Mesothelial cell of epicardium (in vitro differentiated cells): ENCODE results near the gene DPYD. TPM values are rescaled to one million over a fixed set of nuclear protein-coding genes. Genes with fewer than 3 reads are reported as not detected.

Source experiments
- DNase-seq, 2 experiments: peaks; one replicate each; pipeline ENCODE4 v3.0.0; 2021; ENCODE audit warnings: low spot score in 2 of 2; ENCODE audit not compliant: unreplicated experiment in 2 of 2
- H3K27ac Mint-ChIP-seq: 2 replicates; pipeline ENCODE4 v1.8.0; 2021; ENCODE audit warnings: mixed read lengths
- H3K27me3 Mint-ChIP-seq: 2 replicates; pipeline ENCODE4 v1.8.0; 2021; ENCODE audit warnings: low read depth, mixed read lengths
- H3K36me3 Mint-ChIP-seq: 2 replicates; pipeline ENCODE4 v1.8.0; 2021; ENCODE audit warnings: mixed read lengths
- H3K4me1 Mint-ChIP-seq: 2 replicates; pipeline ENCODE4 v1.8.0; 2021; ENCODE audit warnings: mixed read lengths
- H3K4me3 Mint-ChIP-seq: 2 replicates; pipeline ENCODE4 v1.8.0; 2021; ENCODE audit warnings: mild to moderate bottlenecking, moderate library complexity, mixed read lengths
- H3K9me3 Mint-ChIP-seq: 2 replicates; pipeline ENCODE4 v1.8.0; 2021; ENCODE audit warnings: mixed read lengths
- total RNA-seq: library from RNA; stranded (reverse); gene quantifications from 3 replicates; pipeline ENCODE4 v1.2.1, GENCODE V29; 2021
- TF ChIP-seq, protein P1 (sequence below): fragments of 200-600 bp; sonication (generic); IDR thresholded peaks from one replicate; pipeline ENCODE4 v1.5.0; 2021; ENCODE audit warnings: antibody characterized with exemption; ENCODE audit not compliant: unreplicated experiment

The DPYD gene
- total RNA-seq, 1 donor from 2014 or later, result 13.3 TPM

GRCh38 chr1:97565886-97566285, 354.9 kb downstream of the DPYD start:
- no peak for DNase-seq
- Mint-ChIP-seq H3K36me3 (no peaks in the 10 kb centered on the region), H3K9me3 (no peaks in the 10 kb centered on the region), H3K27me3 (no peaks in the 10 kb centered on the region), H3K4me3 (no peak overlapping the region), H3K27ac (no peak overlapping the region), H3K4me1 (peaks cover 24% of the 10 kb centered on the region)
- TF ChIP-seq, protein P1, sequence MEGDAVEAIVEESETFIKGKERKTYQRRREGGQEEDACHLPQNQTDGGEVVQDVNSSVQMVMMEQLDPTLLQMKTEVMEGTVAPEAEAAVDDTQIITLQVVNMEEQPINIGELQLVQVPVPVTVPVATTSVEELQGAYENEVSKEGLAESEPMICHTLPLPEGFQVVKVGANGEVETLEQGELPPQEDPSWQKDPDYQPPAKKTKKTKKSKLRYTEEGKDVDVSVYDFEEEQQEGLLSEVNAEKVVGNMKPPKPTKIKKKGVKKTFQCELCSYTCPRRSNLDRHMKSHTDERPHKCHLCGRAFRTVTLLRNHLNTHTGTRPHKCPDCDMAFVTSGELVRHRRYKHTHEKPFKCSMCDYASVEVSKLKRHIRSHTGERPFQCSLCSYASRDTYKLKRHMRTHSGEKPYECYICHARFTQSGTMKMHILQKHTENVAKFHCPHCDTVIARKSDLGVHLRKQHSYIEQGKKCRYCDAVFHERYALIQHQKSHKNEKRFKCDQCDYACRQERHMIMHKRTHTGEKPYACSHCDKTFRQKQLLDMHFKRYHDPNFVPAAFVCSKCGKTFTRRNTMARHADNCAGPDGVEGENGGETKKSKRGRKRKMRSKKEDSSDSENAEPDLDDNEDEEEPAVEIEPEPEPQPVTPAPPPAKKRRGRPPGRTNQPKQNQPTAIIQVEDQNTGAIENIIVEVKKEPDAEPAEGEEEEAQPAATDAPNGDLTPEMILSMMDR, result no peak

- Mint-ChIP-seq H3K36me3 (no peaks in the 10 kb centered on the region), H3K4me1 (peaks cover 21% of the 10 kb centered on the region), H3K27ac (no peak overlapping the region), H3K27me3 (no peaks in the 10 kb centered on the region), H3K4me3 (no peak overlapping the region), H3K9me3 (no peaks in the 10 kb centered on the region)
- TF ChIP-seq, protein P1, result no peak
- no peak for DNase-seq
Observed at GRCh38 chr1:97563926-97564325, 356.9 kb downstream of the DPYD start.

GRCh38 chr1:97562081-97562480, 358.8 kb downstream of the DPYD start:
- H3K27ac Mint-ChIP-seq, result no peak overlapping the region
- H3K4me3 Mint-ChIP-seq, result no peak overlapping the region
- no peaks in the 10 kb centered on the region for H3K9me3 Mint-ChIP-seq
- H3K27me3 Mint-ChIP-seq, result no peaks in the 10 kb centered on the region
- peaks cover 14% of the 10 kb centered on the region for H3K4me1 Mint-ChIP-seq
- no peak for DNase-seq
- TF ChIP-seq, protein P1, result no peak
- H3K36me3 Mint-ChIP-seq, result peaks cover 3% of the 10 kb centered on the region

DNA sequence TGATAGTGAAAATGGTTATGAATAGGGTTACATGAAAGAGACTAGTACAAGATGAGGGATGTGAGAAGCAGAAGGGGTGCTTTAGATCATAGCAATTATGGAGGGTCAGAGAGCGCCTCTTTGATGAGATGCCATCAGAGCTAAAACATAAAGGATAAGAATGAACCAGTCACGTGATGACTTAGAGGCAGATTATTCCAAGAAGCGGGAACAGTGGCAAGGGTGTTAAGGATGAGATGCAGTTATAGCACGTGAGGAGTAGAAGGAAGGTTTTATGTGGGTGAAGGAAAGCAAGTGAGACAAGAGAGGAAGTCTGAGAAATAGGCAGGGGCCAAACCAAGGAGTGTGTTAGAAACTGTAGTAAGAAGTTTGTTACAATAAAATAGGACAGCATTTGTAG, 360.1 kb downstream of the DPYD start:
- TF ChIP-seq, protein P1, result no peak
- Mint-ChIP-seq H3K9me3 (no peaks in the 10 kb centered on the region), H3K4me3 (no peak overlapping the region), H3K36me3 (peaks cover 3% of the 10 kb centered on the region), H3K27me3 (no peaks in the 10 kb centered on the region), H3K27ac (no peak overlapping the region), H3K4me1 (peaks cover 10% of the 10 kb centered on the region)
- DNase-seq, result no peak

GRCh38 chr1:97553971-97554370, 366.9 kb downstream of the DPYD start:
- no peak overlapping the region for H3K27ac Mint-ChIP-seq
- no peak for DNase-seq
- H3K36me3 Mint-ChIP-seq, result peaks cover 3% of the 10 kb centered on the region
- no peak overlapping the region for H3K4me3 Mint-ChIP-seq
- no peaks in the 10 kb centered on the region for H3K4me1 Mint-ChIP-seq
- H3K9me3 Mint-ChIP-seq, result no peaks in the 10 kb centered on the region
- TF ChIP-seq, protein P1, result no peak
- no peaks in the 10 kb centered on the region for H3K27me3 Mint-ChIP-seq

DNA sequence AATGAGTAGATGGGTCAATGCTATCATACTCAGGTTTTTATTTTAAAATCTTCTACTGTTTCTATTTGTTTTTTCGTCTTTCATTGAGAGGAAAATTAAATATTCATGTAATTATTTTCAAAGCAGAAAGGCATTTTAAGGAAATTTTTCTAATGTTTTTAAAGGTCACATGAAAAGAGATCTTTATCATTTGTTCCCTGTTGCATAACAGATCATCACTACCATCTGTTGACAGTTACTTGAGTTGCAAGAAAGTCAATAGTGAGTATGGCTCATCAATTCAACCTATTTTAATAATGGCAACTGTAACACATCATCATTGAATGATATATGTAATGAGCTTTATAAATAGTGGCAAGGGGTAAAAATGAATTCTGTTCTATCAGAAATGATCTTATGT, 369.7 kb downstream of the DPYD start:
- H3K4me1 Mint-ChIP-seq, result no peaks in the 10 kb centered on the region
- H3K9me3 Mint-ChIP-seq, result no peaks in the 10 kb centered on the region
- no peak overlapping the region for H3K27ac Mint-ChIP-seq
- H3K27me3 Mint-ChIP-seq, result no peaks in the 10 kb centered on the region
- DNase-seq, result no peak
- no peaks in the 10 kb centered on the region for H3K36me3 Mint-ChIP-seq
- H3K4me3 Mint-ChIP-seq, result no peak overlapping the region
- TF ChIP-seq, protein P1, result no peak
